ENCODE data around the gene TSPAN16. TPM values are rescaled to one million over a fixed set of nuclear protein-coding genes. Genes with fewer than 3 reads are reported as not detected.
"Not testable (repeated sequence)": the region's sequence is repeated elsewhere in the genome, so short reads cannot be mapped to it uniquely, and the experiment has no call there.

TSPAN16 gene
- polyA plus RNA-seq, 1 experiment, result not detected

DNA sequence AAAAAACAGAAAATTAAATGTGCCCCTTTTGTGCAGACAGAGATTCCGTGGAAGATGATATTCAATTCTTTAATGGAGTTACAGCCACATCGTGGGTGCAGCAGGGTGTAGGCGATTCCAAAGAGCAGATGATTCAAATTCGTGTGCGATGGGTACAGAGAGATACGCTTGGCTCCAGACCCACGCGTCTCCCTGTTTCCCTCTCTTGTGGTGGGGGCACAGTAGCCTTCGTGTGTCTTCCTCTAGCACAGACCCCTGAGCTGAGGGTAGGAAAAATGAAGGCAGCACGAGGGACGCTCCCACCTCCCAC, 4.8 kb downstream of the TSPAN16 start:
- Histone ChIP-seq H3K27me3 (ENCODE audit: control insufficient read depth, insufficient read depth, low read length) (peaks cover 12% of the 10 kb centered on the region), H3K4me3 (ENCODE audit: low read depth, low read length) (no peak overlapping the region), H3K36me3 (ENCODE audit: control insufficient read depth, insufficient read depth, low read length) (no peaks in the 10 kb centered on the region)
- CTCF ChIA-PET, result interaction anchor here (0.6 kb wide), 1 partner anchor 46 kb away, joined by 3 read pairs; the partner anchor contains the start of genes CCDC159 and TMEM205
- TF ChIP-seq, protein P1, sequence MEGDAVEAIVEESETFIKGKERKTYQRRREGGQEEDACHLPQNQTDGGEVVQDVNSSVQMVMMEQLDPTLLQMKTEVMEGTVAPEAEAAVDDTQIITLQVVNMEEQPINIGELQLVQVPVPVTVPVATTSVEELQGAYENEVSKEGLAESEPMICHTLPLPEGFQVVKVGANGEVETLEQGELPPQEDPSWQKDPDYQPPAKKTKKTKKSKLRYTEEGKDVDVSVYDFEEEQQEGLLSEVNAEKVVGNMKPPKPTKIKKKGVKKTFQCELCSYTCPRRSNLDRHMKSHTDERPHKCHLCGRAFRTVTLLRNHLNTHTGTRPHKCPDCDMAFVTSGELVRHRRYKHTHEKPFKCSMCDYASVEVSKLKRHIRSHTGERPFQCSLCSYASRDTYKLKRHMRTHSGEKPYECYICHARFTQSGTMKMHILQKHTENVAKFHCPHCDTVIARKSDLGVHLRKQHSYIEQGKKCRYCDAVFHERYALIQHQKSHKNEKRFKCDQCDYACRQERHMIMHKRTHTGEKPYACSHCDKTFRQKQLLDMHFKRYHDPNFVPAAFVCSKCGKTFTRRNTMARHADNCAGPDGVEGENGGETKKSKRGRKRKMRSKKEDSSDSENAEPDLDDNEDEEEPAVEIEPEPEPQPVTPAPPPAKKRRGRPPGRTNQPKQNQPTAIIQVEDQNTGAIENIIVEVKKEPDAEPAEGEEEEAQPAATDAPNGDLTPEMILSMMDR (IDR thresholded peaks at IDR 0.05; ENCODE audit: insufficient read depth, low read depth, low read length), result no peak
- no peak for DNase-seq (ENCODE audit: low read depth)
- POLR2A ChIA-PET, result no interaction called here

DNA sequence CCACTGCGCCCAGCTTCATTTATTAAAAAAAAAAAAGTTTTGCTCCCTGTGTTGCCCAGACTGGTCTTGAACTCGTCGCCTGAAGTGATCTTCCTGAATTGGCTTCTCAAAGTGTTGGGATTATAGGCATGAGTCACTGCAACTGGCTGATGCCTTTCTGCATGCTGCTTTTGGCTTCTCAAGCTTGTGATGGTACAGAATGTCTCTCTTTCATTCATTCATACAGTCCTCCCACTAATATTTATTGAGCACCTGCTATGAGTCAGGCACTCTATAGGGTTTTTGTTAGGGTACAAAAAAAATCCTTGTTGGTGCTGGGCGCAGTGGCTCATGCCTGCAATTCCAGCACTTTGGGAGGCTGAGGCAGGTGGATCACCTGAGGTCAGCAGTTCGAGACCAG, 9.0 kb downstream of the TSPAN16 start:
- ChIA-PET CTCF (interaction anchor here (1.0 kb wide), 1 partner anchor 9 kb away, joined by 3 read pairs; the partner anchor contains the start of gene TSPAN16), POLR2A (no interaction called here)
- peaks cover 11% of the 10 kb centered on the region for H3K27me3 ChIP-seq (ENCODE audit: control insufficient read depth, insufficient read depth, low read length)

DNA sequence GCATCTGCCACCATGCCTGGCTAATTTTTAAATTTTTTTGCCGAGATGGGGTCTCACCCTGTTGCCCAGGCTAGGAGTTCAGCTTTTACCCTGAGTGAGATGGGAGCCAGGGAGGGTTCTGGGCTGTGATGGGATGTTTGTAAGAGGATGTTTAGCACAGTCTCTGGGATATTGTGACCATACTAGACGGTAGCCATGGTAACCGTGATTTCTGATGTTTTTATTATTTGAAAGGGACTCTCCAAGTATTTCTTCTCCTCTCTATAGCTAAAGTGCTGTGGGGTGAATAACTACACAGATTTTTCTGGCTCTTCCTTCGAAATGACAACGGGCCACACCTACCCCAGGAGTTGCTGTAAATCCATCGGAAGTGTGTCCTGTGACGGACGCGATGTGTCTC, 10.4 kb downstream of the TSPAN16 start:
- no peak overlapping the region for H3K4me3 ChIP-seq (ENCODE audit: low read depth, low read length)
- H3K27me3 ChIP-seq (ENCODE audit: control insufficient read depth, insufficient read depth, low read length), result peaks cover 4% of the 10 kb centered on the region; the same call in 1 of the 2 replicates
- ChIA-PET POLR2A (no interaction called here), CTCF (interaction anchor here (0.9 to 1.2 kb wide), 2 partner anchors 9 to 16 kb away, joined by 3 to 4 read pairs; no protein-coding TSS in a partner anchor)
- no peak for DNase-seq (ENCODE audit: low read depth)
- no peaks in the 10 kb centered on the region for H3K36me3 ChIP-seq (ENCODE audit: control insufficient read depth, insufficient read depth, low read length)
- TF ChIP-seq, protein P1 (IDR thresholded peaks at IDR 0.05; ENCODE audit: insufficient read depth, low read depth, low read length), result no peak

More for the DNA sequence above, 9.0 kb downstream of the TSPAN16 start:
- Histone ChIP-seq H3K4me3 (ENCODE audit: low read depth, low read length) (no peak overlapping the region), H3K36me3 (ENCODE audit: control insufficient read depth, insufficient read depth, low read length) (no peaks in the 10 kb centered on the region)
- TF ChIP-seq, protein P1 (IDR thresholded peaks at IDR 0.05; ENCODE audit: insufficient read depth, low read depth, low read length), result no peak
- no peak for DNase-seq (ENCODE audit: low read depth)

DNA sequence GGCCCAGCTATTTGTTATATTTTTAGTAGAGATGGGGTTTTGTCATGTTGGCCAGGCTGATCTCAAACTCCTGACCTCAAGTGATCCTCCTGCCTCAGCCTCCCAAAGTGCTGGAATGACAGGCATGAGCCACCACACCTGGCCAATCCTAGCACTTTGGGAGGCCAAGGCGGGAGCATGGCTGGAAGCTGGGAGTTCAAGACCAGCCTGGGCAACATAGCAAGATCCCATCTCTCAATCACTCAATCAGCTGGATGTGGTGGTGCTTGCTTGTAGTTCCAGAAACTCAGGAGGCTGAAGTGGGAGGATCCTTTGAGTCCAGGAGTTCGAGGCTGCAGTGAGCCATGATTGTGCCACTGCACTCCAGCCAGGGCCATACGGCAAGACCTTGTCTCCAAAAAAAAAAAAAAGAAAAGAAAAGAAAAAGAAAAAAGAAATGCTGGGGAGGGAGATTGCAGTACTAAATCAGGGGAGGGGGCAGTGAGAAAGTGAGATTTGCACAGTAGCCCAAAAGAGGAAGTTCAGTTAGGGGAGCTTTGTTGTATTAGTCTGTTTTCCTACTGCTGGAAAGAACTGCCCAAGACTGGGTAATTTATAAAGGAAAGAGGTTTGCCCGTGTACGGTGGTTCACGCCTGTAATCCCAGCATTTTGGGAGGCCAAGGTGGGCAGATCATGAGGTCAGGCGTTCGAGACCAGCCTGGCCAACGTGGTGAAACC, 24.5 kb downstream of the TSPAN16 start:
- DNase-seq (ENCODE audit: low read depth); CTCF ChIA-PET; H3K27me3 ChIP-seq (ENCODE audit: control insufficient read depth, insufficient read depth, low read length); POLR2A ChIA-PET; H3K36me3 ChIP-seq (ENCODE audit: control insufficient read depth, insufficient read depth, low read length); H3K4me3 ChIP-seq (ENCODE audit: low read depth, low read length): not testable (repeated sequence)

DNA sequence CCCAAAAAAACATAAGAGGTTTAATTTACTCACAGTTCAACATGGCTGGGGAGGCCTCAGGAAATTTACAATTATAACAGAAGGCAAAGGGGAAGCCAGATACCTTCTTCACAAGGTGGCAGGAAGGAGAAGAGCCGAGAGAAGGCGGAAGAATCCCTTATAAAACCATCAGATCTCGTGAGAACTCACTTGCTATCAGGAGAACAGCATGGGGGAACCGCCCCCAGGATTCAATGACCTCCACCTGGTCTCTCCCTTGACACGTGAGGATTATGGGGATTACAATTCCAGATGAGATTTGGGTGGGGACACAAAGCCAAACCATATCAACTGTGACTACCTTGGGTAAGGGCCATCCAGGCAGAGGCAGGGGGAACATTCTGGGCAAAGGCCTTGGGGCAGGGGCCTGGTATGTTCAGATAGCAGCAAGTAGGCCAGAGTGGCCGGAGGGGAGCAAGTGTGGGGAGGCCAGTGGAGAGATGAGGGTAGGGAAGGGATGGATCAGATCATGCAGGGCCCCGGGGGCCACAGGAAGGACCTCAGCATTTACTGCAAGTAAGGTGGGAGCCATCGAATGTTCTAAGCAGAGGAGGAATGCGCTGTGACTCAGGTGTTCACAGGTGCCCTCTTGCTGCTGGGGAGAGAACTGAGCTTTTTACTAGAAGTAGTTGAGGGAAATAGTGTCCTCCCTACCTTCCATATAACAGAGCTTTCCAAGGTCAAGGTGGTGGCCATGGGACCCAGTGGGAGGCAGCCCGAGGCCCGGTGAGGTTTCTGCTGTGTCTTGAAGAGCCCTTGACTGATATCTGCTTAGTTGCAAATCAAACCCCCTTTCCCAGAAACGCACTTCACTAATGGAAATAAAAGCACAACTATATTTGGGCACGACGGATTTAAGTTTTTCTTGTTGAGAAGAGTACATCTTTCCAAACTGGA, 25.5 kb downstream of the TSPAN16 start:
- ChIA-PET CTCF (interaction anchor here (0.6 to 1.2 kb wide), 4 partner anchors 15 to 239 kb away, joined by 3 to 4 read pairs (median 4); no protein-coding TSS in a partner anchor), POLR2A (no interaction called here)
- TF ChIP-seq, protein P1 (IDR thresholded peaks at IDR 0.05; ENCODE audit: insufficient read depth, low read depth, low read length), result no peak
- Histone ChIP-seq H3K27me3 (ENCODE audit: control insufficient read depth, insufficient read depth, low read length) (no peaks in the 10 kb centered on the region), H3K36me3 (ENCODE audit: control insufficient read depth, insufficient read depth, low read length) (no peaks in the 10 kb centered on the region; the same call in 1 of the 2 replicates), H3K4me3 (ENCODE audit: low read depth, low read length) (no peak overlapping the region)
- no peak for DNase-seq (ENCODE audit: low read depth)

All from BJ (cell line).